ENCODE data around the gene NFE2L3.

NFE2L3 gene

DNA sequence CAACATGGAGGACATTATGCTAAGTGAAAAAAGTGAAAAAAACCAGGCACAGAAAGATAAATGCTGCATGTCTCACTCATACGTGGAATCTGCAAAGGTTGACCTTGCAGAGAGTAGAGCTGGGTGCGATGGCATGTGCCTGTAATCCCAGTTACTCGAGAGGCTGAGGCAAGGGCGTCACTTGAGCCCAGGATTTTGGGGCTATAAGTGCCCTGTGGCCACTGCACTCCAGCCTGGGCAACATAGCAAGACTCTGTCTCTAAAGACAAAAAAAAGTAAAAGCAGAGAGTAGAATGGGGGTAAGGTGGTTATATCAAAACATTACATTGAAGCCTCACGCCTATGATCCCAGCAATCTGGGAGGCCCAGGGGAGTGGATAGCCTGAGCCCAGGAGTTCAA, 72.4 kb downstream of the NFE2L3 start:
- TF ChIP-seq, protein P1, sequence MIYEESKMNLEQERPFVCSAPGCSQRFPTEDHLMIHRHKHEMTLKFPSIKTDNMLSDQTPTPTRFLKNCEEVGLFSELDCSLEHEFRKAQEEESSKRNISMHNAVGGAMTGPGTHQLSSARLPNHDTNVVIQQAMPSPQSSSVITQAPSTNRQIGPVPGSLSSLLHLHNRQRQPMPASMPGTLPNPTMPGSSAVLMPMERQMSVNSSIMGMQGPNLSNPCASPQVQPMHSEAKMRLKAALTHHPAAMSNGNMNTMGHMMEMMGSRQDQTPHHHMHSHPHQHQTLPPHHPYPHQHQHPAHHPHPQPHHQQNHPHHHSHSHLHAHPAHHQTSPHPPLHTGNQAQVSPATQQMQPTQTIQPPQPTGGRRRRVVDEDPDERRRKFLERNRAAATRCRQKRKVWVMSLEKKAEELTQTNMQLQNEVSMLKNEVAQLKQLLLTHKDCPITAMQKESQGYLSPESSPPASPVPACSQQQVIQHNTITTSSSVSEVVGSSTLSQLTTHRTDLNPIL (CRISPR knock-in tag; IDR thresholded peaks at IDR 0.05; ENCODE audit: low read depth): no peak
- no peak for TF ChIP-seq ESRRG (CRISPR knock-in tag; IDR thresholded peaks at IDR 0.05)
- TF ChIP-seq ZFP30 (CRISPR knock-in tag; IDR thresholded peaks at IDR 0.05): no peak
- TF ChIP-seq ZNF8 (CRISPR knock-in tag; IDR thresholded peaks at IDR 0.05): no peak

DNA sequence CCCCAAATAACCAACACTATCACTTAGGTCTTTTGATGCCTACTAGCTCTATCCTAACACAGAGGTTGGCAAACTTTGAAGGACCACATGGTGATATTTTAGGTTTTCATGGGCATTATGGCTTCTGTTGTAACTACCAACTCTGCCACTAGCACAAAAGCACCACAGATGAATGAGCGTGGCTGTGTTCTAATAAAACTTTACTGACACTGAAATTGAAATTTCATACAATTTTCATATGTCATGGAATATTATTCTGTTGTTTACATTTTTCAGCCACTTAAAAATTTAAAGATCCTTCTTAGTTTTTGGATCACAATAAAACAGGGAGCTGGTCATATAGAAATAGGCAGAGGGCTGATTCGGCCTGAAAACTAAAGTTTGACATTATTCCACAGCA, 76.0 kb downstream of the NFE2L3 start:
- no peak for TF ChIP-seq ZFP30 (CRISPR knock-in tag; IDR thresholded peaks at IDR 0.05)
- no peak for TF ChIP-seq TCF4 (CRISPR knock-in tag; IDR thresholded peaks at IDR 0.05; ENCODE audit: borderline replicate concordance)
- TF ChIP-seq ESRRG (CRISPR knock-in tag; IDR thresholded peaks at IDR 0.05): no peak
- TF ChIP-seq, protein P2, sequence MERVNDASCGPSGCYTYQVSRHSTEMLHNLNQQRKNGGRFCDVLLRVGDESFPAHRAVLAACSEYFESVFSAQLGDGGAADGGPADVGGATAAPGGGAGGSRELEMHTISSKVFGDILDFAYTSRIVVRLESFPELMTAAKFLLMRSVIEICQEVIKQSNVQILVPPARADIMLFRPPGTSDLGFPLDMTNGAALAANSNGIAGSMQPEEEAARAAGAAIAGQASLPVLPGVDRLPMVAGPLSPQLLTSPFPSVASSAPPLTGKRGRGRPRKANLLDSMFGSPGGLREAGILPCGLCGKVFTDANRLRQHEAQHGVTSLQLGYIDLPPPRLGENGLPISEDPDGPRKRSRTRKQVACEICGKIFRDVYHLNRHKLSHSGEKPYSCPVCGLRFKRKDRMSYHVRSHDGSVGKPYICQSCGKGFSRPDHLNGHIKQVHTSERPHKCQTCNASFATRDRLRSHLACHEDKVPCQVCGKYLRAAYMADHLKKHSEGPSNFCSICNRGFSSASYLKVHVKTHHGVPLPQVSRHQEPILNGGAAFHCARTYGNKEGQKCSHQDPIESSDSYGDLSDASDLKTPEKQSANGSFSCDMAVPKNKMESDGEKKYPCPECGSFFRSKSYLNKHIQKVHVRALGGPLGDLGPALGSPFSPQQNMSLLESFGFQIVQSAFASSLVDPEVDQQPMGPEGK (CRISPR knock-in tag; IDR thresholded peaks at IDR 0.05; ENCODE audit: borderline replicate concordance): no peak
- TF ChIP-seq CSDC2 (CRISPR knock-in tag; IDR thresholded peaks at IDR 0.05): no peak
- TF ChIP-seq, protein P3, sequence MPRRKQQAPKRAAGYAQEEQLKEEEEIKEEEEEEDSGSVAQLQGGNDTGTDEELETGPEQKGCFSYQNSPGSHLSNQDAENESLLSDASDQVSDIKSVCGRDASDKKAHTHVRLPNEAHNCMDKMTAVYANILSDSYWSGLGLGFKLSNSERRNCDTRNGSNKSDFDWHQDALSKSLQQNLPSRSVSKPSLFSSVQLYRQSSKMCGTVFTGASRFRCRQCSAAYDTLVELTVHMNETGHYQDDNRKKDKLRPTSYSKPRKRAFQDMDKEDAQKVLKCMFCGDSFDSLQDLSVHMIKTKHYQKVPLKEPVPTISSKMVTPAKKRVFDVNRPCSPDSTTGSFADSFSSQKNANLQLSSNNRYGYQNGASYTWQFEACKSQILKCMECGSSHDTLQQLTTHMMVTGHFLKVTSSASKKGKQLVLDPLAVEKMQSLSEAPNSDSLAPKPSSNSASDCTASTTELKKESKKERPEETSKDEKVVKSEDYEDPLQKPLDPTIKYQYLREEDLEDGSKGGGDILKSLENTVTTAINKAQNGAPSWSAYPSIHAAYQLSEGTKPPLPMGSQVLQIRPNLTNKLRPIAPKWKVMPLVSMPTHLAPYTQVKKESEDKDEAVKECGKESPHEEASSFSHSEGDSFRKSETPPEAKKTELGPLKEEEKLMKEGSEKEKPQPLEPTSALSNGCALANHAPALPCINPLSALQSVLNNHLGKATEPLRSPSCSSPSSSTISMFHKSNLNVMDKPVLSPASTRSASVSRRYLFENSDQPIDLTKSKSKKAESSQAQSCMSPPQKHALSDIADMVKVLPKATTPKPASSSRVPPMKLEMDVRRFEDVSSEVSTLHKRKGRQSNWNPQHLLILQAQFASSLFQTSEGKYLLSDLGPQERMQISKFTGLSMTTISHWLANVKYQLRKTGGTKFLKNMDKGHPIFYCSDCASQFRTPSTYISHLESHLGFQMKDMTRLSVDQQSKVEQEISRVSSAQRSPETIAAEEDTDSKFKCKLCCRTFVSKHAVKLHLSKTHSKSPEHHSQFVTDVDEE (CRISPR knock-in tag; IDR thresholded peaks at IDR 0.05): no peak
- TF ChIP-seq SNAI2 (CRISPR knock-in tag; IDR thresholded peaks at IDR 0.05): no peak
- no peak for TF ChIP-seq TOX (CRISPR knock-in tag; IDR thresholded peaks at IDR 0.05; ENCODE audit: borderline replicate concordance)
- no peak for TF ChIP-seq BACH2 (CRISPR knock-in tag; IDR thresholded peaks at IDR 0.05; ENCODE audit: borderline replicate concordance)
- TF ChIP-seq ZNF565 (CRISPR knock-in tag; conservative IDR thresholded peaks at IDR 0.05; ENCODE audit: low read depth): no peak
- TF ChIP-seq, protein P4, sequence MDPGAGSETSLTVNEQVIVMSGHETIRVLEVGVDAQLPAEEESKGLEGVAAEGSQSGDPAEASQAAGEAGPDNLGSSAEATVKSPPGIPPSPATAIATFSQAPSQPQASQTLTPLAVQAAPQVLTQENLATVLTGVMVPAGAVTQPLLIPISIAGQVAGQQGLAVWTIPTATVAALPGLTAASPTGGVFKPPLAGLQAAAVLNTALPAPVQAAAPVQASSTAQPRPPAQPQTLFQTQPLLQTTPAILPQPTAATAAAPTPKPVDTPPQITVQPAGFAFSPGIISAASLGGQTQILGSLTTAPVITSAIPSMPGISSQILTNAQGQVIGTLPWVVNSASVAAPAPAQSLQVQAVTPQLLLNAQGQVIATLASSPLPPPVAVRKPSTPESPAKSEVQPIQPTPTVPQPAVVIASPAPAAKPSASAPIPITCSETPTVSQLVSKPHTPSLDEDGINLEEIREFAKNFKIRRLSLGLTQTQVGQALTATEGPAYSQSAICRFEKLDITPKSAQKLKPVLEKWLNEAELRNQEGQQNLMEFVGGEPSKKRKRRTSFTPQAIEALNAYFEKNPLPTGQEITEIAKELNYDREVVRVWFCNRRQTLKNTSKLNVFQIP (CRISPR knock-in tag; IDR thresholded peaks at IDR 0.05; ENCODE audit: borderline replicate concordance, low read depth): no peak
- no peak for TF ChIP-seq OSR1 (CRISPR knock-in tag; IDR thresholded peaks at IDR 0.05)
- no peak for TF ChIP-seq ZNF8 (CRISPR knock-in tag; IDR thresholded peaks at IDR 0.05)
- TF ChIP-seq PPARA (CRISPR knock-in tag; IDR thresholded peaks at IDR 0.05; ENCODE audit: borderline replicate concordance): no peak
- TF ChIP-seq ARNTL (CRISPR knock-in tag; IDR thresholded peaks at IDR 0.05; ENCODE audit: borderline replicate concordance, low read depth): no peak
- TF ChIP-seq GLIS3 (CRISPR knock-in tag; IDR thresholded peaks at IDR 0.05): no peak
- TF ChIP-seq, protein P5, sequence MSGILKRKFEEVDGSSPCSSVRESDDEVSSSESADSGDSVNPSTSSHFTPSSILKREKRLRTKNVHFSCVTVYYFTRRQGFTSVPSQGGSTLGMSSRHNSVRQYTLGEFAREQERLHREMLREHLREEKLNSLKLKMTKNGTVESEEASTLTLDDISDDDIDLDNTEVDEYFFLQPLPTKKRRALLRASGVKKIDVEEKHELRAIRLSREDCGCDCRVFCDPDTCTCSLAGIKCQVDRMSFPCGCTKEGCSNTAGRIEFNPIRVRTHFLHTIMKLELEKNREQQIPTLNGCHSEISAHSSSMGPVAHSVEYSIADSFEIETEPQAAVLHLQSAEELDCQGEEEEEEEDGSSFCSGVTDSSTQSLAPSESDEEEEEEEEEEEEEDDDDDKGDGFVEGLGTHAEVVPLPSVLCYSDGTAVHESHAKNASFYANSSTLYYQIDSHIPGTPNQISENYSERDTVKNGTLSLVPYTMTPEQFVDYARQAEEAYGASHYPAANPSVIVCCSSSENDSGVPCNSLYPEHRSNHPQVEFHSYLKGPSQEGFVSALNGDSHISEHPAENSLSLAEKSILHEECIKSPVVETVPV (CRISPR knock-in tag; IDR thresholded peaks at IDR 0.05): no peak
- TF ChIP-seq, protein P1 (CRISPR knock-in tag; IDR thresholded peaks at IDR 0.05; ENCODE audit: low read depth): no peak
- no peak for TF ChIP-seq ISL1 (CRISPR knock-in tag; IDR thresholded peaks at IDR 0.05)
- TF ChIP-seq ZNF70 (CRISPR knock-in tag; IDR thresholded peaks at IDR 0.05): no peak
- ATAC-seq: no peak

More for the DNA sequence above, 72.4 kb downstream of the NFE2L3 start:
- ATAC-seq: no peak

All from SK-N-SH treated with all-trans-retinoic acid at 6 μM for 48 hours (cell line).